HepG2 (cell line): ENCODE data around the gene PEAK3. TPM values are rescaled to one million over a fixed set of nuclear protein-coding genes. Genes with fewer than 3 reads are reported as not detected.

Experiments
- CENPT ChIP-seq: sonication (generic); formaldehyde crosslinking; IDR thresholded peaks from 2 replicates; pipeline ENCODE4 v1.8.0; 2022; ENCODE audit warnings: low read depth, mild to moderate bottlenecking, moderate library complexity, missing genetic modification reagents
- CHCHD3 ChIP-seq: sonication (generic); formaldehyde crosslinking; IDR thresholded peaks from 2 replicates; pipeline ENCODE4 v1.8.0; 2022; ENCODE audit warnings: mild to moderate bottlenecking, missing genetic modification reagents, moderate library complexity
- FOSL2 ChIP-seq: sonication (generic); formaldehyde crosslinking; IDR thresholded peaks from 2 replicates; pipeline ENCODE4 v1.4.0; 2020; ENCODE audit warnings: missing genetic modification reagents
- MIXL1 ChIP-seq: IDR thresholded peaks from 2 replicates; pipeline ENCODE4 v1.6.1; 2016
- MZF1 ChIP-seq: sonication (generic); formaldehyde crosslinking; IDR thresholded peaks from 2 replicates; pipeline ENCODE4 v1.8.1; 2023; ENCODE audit warnings: mild to moderate bottlenecking, missing genetic modification reagents, borderline replicate concordance
- PHF21A ChIP-seq: sonication (generic); formaldehyde crosslinking; IDR thresholded peaks from 2 replicates; pipeline ENCODE4 v1.5.0; 2020; ENCODE audit warnings: mild to moderate bottlenecking, missing genetic modification reagents
- TEAD2 ChIP-seq: sonication (generic); formaldehyde crosslinking; IDR thresholded peaks from 2 replicates; pipeline ENCODE4 v1.9.0; 2021; ENCODE audit warnings: missing genetic modification reagents
- ZNF569 ChIP-seq: sonication (generic); formaldehyde crosslinking; IDR thresholded peaks from 2 replicates; pipeline ENCODE4 v1.5.0; 2020; ENCODE audit warnings: mild to moderate bottlenecking, missing genetic modification reagents, moderate library complexity, borderline replicate concordance
- ZNF772 ChIP-seq: sonication (generic); formaldehyde crosslinking; IDR thresholded peaks from 2 replicates; pipeline ENCODE4 v1.5.0; 2020; ENCODE audit warnings: mild to moderate bottlenecking, missing genetic modification reagents
- polyA plus RNA-seq, 8 experiments: library from polyadenylated mRNA; depleted of rRNA in 3 of 8; stranded (reverse) in 7 of 8; unstranded in 1 of 8; fragments of >200 nt; fragmentation: Illumina TruSeq in 4 of 8; extraction: Trizol in 4 of 8; gene quantifications; 2 replicates each; pipeline versions ENCODE4 v1.2.1 to v1.2.3, GENCODE V29; 2011 to 2016; ENCODE audit warnings: low read depth in 4 of 8, missing spikeins in 1 of 8, mixed read lengths in 1 of 8; ENCODE audit not compliant: insufficient read depth in 1 of 8
- total RNA-seq, 5 experiments: library from RNA; depleted of rRNA; stranded (reverse); fragments of >200 nt; fragmentation: Illumina TruSeq; extraction: Trizol; gene quantifications; 2 replicates each; pipeline ENCODE4 v1.2.3, GENCODE V29; 2016; ENCODE audit warnings: low read depth in 1 of 5
- TF ChIP-seq, protein P1 (sequence below): sonication (generic); formaldehyde crosslinking; IDR thresholded peaks from 2 replicates; pipeline ENCODE4 v1.4.0; 2020; ENCODE audit warnings: missing genetic modification reagents, borderline replicate concordance
- TF ChIP-seq, protein P2 (sequence below): sonication (generic); formaldehyde crosslinking; IDR thresholded peaks from 2 replicates; pipeline ENCODE4 v1.5.0; 2020; ENCODE audit warnings: mild to moderate bottlenecking, missing genetic modification reagents
- TF ChIP-seq, protein P3 (sequence below): conservative IDR thresholded peaks from 2 replicates; pipeline ENCODE4 v1.6.1; 2018; ENCODE audit warnings: missing genetic modification reagents
- TF ChIP-seq, protein P4 (sequence below): sonication (generic); formaldehyde crosslinking; IDR thresholded peaks from one replicate; pipeline ENCODE4 v1.5.1; 2020; ENCODE audit warnings: mild to moderate bottlenecking, missing genetic modification reagents; ENCODE audit errors: not compliant biosample characterization

Gene PEAK3
- total and polyA plus RNA-seq, 2 of the 13 experiments (the other 11 are each of a cell fraction or from before 2014, with no cell fraction given) = not detected

DNA sequence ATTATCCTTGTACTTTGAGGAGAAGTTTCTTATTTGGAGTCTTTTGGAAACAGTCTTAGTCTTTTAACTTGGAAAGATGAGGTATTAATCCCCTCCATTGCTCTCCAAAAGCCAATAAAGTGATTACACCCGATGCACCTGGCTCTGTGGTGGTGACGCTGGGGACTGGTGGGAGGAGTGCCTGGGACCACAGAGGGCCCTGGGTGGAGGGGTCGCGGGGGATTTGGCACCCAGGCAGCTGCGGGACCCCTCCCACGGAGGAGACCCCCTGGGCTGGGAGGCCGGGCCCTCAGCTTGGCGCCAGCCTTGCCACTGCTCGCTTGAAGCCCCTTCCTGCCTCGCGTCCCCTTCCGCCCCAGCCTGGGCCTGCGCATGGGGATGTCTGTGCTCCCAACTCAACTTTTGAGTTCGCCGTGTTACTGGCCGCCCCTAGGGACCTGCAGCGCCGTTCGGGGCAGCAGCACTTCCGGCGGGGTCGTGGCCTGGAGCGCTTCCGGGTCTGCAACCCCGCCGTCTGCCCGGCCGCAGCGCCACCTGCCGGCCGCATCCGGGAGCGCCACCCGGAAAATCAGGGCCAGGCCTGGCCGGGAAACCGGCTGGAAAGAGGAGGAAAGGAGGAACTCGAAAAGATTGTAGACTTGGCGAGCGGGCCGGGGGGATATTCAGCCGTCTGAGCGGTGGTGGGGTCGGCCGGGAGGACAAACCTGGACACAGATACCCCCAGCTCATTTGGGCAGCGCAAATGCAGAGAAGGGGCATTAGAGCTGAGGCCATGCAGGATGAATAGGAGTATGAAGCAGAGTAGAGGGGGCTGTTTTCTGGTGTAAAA, 8.4 kb downstream of the PEAK3 start (continued):
- peak; percentile 87 for TF ChIP-seq PHF21A (CRISPR knock-in tag)
- no peak for TF ChIP-seq CHCHD3 (CRISPR knock-in tag)
- no peak for TF ChIP-seq MZF1
- no peak for TF ChIP-seq TEAD2 (CRISPR knock-in tag)
- TF ChIP-seq CENPT (CRISPR knock-in tag) = no peak
- no peak for TF ChIP-seq ZNF569 (CRISPR knock-in tag)
- TF ChIP-seq, protein P1, sequence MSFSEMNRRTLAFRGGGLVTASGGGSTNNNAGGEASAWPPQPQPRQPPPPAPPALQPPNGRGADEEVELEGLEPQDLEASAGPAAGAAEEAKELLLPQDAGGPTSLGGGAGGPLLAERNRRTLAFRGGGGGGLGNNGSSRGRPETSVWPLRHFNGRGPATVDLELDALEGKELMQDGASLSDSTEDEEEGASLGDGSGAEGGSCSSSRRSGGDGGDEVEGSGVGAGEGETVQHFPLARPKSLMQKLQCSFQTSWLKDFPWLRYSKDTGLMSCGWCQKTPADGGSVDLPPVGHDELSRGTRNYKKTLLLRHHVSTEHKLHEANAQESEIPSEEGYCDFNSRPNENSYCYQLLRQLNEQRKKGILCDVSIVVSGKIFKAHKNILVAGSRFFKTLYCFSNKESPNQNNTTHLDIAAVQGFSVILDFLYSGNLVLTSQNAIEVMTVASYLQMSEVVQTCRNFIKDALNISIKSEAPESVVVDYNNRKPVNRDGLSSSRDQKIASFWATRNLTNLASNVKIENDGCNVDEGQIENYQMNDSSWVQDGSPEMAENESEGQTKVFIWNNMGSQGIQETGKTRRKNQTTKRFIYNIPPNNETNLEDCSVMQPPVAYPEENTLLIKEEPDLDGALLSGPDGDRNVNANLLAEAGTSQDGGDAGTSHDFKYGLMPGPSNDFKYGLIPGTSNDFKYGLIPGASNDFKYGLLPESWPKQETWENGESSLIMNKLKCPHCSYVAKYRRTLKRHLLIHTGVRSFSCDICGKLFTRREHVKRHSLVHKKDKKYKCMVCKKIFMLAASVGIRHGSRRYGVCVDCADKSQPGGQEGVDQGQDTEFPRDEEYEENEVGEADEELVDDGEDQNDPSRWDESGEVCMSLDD (CRISPR knock-in tag) = no peak
- TF ChIP-seq MIXL1 (CRISPR knock-in tag) = no peak
- TF ChIP-seq ZNF772 (CRISPR knock-in tag) = peak; percentile 64
- TF ChIP-seq, protein P2, sequence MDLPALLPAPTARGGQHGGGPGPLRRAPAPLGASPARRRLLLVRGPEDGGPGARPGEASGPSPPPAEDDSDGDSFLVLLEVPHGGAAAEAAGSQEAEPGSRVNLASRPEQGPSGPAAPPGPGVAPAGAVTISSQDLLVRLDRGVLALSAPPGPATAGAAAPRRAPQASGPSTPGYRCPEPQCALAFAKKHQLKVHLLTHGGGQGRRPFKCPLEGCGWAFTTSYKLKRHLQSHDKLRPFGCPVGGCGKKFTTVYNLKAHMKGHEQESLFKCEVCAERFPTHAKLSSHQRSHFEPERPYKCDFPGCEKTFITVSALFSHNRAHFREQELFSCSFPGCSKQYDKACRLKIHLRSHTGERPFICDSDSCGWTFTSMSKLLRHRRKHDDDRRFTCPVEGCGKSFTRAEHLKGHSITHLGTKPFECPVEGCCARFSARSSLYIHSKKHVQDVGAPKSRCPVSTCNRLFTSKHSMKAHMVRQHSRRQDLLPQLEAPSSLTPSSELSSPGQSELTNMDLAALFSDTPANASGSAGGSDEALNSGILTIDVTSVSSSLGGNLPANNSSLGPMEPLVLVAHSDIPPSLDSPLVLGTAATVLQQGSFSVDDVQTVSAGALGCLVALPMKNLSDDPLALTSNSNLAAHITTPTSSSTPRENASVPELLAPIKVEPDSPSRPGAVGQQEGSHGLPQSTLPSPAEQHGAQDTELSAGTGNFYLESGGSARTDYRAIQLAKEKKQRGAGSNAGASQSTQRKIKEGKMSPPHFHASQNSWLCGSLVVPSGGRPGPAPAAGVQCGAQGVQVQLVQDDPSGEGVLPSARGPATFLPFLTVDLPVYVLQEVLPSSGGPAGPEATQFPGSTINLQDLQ (CRISPR knock-in tag) = 0 out of 2 replicates have a peak, but pooled peaks have one; percentile 51
- TF ChIP-seq, protein P3, sequence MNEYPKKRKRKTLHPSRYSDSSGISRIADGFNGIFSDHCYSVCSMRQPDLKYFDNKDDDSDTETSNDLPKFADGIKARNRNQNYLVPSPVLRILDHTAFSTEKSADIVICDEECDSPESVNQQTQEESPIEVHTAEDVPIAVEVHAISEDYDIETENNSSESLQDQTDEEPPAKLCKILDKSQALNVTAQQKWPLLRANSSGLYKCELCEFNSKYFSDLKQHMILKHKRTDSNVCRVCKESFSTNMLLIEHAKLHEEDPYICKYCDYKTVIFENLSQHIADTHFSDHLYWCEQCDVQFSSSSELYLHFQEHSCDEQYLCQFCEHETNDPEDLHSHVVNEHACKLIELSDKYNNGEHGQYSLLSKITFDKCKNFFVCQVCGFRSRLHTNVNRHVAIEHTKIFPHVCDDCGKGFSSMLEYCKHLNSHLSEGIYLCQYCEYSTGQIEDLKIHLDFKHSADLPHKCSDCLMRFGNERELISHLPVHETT (CRISPR knock-in tag) = no peak
- TF ChIP-seq, protein P4, sequence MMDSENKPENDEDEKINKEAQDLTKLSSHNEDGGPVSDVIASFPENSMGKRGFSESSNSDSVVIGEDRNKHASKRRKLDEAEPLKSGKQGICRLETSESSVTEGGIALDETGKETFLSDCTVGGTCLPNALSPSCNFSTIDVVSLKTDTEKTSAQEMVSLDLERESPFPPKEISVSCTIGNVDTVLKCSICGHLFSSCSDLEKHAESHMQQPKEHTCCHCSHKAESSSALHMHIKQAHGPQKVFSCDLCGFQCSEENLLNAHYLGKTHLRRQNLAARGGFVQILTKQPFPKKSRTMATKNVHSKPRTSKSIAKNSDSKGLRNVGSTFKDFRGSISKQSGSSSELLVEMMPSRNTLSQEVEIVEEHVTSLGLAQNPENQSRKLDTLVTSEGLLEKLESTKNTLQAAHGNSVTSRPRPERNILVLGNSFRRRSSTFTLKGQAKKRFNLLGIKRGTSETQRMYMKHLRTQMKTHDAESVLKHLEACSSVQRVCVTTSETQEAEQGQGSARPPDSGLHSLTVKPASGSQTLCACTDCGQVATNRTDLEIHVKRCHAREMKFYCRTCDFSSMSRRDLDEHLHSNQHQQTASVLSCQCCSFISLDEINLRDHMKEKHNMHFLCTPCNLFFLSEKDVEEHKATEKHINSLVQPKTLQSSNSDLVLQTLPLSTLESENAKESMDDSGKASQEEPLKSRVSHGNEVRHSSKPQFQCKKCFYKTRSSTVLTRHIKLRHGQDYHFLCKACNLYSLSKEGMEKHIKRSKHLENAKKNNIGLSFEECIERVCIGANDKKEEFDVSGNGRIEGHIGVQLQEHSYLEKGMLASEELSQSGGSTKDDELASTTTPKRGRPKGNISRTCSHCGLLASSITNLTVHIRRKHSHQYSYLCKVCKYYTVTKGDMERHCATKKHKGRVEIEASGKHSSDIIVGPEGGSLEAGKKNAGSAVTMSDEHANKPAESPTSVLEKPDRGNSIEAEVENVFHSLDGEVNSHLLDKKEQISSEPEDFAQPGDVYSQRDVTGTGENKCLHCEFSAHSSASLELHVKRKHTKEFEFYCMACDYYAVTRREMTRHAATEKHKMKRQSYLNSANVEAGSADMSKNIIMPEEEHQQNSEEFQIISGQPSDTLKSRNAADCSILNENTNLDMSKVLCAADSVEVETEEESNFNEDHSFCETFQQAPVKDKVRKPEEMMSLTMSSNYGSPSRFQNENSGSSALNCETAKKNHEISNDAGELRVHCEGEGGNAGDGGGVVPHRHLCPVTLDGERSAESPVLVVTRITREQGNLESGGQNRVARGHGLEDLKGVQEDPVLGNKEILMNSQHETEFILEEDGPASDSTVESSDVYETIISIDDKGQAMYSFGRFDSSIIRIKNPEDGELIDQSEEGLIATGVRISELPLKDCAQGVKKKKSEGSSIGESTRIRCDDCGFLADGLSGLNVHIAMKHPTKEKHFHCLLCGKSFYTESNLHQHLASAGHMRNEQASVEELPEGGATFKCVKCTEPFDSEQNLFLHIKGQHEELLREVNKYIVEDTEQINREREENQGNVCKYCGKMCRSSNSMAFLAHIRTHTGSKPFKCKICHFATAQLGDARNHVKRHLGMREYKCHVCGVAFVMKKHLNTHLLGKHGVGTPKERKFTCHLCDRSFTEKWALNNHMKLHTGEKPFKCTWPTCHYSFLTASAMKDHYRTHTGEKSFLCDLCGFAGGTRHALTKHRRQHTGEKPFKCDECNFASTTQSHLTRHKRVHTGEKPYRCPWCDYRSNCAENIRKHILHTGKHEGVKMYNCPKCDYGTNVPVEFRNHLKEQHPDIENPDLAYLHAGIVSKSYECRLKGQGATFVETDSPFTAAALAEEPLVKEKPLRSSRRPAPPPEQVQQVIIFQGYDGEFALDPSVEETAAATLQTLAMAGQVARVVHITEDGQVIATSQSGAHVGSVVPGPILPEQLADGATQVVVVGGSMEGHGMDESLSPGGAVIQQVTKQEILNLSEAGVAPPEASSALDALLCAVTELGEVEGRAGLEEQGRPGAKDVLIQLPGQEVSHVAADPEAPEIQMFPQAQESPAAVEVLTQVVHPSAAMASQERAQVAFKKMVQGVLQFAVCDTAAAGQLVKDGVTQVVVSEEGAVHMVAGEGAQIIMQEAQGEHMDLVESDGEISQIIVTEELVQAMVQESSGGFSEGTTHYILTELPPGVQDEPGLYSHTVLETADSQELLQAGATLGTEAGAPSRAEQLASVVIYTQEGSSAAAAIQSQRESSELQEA (CRISPR knock-in tag) = no peak
- peak; percentile 54; the same call in 1 of the 2 replicates for TF ChIP-seq FOSL2 (CRISPR knock-in tag)
